NCI-H2107 treated with DMSO at 0.1 percent for 48 hours (cell line): ENCODE data around the gene RHOJ.
"Not testable (repeated sequence)": the region's sequence is repeated elsewhere in the genome, so short reads cannot be mapped to it uniquely, and the experiment has no call there.

Source experiments
- DNase-seq: peaks from one replicate; lab custom pipeline; 2025; ENCODE audit not compliant: unreplicated experiment; lab: John Stamatoyannopoulos, UW

RHOJ gene

DNA sequence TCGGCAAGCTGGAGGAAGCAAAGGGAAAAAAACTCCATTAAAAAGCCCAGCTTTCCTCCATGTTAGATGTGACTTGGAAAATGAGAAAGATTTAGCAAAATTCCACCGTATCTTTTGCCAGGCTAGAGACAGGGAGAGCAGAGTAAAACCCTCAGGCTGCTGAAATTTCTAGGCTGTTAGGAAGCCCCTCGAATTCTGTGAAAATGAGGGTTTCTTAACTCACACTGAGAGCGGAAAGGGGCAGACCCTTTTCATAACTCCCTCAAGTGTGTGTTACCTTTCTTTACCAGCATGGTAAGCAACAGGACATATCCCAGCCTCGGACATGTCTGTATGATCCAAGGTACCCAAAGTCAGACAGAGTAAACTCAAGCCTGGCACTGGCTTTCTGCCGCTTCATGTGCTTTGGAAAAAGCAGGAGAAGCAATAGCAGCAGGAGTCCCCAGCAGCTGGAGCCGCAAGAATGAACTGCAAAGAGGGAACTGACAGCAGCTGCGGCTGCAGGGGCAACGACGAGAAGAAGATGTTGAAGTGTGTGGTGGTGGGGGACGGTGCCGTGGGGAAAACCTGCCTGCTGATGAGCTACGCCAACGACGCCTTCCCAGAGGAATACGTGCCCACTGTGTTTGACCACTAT is at the start of gene RHOJ:
Gene RHOJ, plus strand, starts transcription at position 37 of the 637 bp plus-strand sequence. Its CDS starts 427 bp downstream, at position 464.
- peak; percentile 75 for DNase-seq

DNA sequence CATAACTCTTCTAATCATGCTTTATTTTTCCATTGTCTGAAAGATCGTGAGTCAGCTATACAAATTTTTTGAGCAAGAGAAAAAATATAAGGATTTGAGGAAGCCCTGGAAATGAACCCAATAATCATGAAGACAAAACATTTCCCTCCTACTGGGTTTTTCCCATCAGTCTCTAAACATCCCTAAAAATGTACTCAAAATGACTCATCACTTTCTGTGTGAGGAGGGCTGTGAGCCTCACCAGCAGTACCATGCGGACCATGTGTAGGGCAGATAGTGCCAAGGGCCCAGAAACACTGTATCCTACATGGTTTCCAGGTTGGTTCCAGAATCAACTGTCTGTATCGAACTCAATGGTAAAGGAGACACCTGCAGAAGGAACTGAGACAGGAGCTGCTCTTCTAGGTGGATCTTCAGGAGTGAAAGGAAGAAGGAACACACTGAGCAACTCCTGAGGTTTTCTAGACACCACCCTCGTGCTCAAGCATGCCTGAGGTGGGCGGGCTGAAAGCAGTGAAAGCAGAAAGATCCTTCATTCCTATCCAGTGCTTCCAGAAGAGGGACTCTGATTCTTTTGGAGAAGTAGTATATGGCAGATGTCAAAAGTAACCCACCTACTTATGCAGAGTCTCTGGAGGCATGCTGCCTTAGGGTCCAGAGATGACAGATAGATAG is 48.6 kb upstream of the RHOJ start:
- DNase-seq = no peak

DNA sequence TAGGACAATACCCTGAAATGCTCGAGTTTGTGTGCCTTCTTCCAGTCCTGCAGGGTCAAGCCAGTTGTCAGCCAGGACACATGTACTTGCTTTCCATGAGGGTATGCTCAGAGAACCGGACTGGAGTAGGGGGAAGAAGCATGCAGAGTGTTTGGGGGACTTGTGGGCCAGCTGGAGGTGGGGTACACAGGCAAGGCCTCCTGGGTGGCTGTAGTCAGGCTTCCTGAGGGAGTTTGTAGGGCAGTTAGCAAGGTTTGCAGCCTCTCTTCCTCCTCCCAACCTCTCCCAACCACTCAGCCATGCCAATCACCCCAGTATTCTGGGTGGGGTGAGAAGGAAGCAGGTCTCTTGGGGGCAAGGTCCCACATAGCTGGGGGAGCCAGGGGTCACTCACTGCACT is 47.0 kb upstream of the RHOJ start:
- DNase-seq = no peak

DNA sequence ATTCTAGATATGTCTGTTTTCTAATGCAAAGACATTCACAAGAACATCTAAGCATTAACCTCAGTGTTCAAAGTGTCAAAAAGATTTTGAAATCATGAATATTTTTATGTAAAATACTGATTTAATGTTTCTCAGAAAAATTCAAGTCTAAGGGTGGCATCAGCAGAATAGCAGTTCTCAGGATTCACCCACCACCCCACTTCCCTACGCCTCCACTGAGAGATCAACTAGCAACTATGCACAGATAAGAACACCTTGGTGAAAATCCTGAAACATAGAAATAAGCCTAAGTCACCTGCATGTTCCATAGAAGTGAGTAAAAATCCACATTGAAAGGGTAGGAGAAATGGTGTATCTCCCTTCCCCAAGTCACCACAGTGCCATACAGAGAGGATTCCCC is 40.9 kb upstream of the RHOJ start:
- DNase-seq = no peak

DNA sequence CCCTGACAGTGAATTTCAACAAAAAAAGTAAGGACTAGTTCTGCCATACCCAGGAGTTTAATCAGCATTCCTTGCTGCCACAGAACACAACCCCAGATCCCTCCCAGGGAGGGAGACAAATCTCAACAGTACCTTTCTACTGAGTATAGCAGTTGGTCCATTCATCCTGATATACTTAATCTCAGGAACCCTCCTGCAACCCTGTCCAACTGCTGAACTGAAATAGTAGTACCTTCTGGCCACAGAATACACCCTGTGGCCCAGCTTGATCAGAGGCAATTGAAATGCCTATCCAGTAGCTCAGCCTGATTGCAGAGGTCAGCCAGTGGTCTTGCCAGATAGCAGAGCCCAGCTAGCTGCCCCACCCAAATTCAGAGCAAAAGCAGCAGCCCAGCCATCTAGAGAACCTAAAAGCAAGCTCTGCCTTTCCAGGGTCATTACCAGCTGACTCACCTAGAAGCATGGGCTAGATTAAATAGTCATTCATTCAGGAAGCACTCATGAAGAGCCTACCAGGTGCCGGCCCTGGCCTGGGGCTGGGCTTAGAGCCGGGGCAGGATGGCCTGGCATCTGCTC is 40.0 kb upstream of the RHOJ start:
- DNase-seq = no peak

GRCh38 chr14:63165267-63165666 is 39.0 kb upstream of the RHOJ start:
- DNase-seq = not testable (repeated sequence)

GRCh38 chr14:63167044-63167443 is 37.2 kb upstream of the RHOJ start:
- no peak for DNase-seq

GRCh38 chr14:63174760-63175191 is 29.5 kb upstream of the RHOJ start:
- DNase-seq = peak; percentile 88

DNA sequence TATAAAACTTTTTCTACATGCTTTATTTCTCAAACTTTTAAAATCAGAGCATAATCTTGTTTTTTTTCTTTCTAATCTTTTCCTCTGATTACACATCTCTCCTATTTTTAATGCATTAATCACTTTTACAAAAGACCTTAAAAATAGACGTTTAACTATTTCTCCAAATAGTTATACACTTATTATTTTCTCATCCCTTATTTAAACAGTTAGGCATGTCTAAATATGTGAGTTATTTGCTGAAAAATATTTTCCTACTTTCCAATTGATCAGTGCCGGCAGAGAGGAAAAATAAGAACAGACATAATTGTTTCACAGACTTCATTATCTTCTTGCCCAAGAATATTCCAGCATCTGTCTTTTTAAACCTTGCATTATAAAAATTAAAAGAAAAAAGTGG is 28.7 kb upstream of the RHOJ start:
- no peak for DNase-seq

GRCh38 chr14:63178912-63179311 is 25.3 kb upstream of the RHOJ start:
- no peak for DNase-seq

GRCh38 chr14:63179383-63179782 is 24.9 kb upstream of the RHOJ start:
- DNase-seq = no peak

- DNase-seq = no peak
Measured at GRCh38 chr14:63180011-63180410, 24.2 kb upstream of the RHOJ start.

GRCh38 chr14:63182968-63183367 is 21.3 kb upstream of the RHOJ start:
- no peak for DNase-seq

- no peak for DNase-seq
Measured at GRCh38 chr14:63186453-63186852, 17.8 kb upstream of the RHOJ start.

DNA sequence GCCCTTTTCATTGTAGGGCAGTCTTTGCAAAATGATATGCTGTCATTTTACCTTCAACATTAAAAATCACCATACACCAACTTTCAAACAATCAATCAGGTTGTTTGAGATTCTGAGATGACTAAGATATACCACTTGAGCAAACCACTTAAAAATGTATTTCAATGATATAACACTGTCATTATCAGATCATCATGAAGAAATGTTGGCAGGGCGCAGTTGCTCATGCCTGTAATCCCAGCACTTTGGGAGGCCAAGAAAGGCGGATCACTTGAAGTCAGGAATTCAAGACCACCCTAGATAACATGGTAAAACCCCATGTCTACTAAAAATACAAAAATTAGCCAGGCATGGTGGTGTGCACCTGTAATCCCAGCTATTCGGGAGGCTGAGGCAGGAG is 13.0 kb upstream of the RHOJ start:
- DNase-seq = no peak

DNA sequence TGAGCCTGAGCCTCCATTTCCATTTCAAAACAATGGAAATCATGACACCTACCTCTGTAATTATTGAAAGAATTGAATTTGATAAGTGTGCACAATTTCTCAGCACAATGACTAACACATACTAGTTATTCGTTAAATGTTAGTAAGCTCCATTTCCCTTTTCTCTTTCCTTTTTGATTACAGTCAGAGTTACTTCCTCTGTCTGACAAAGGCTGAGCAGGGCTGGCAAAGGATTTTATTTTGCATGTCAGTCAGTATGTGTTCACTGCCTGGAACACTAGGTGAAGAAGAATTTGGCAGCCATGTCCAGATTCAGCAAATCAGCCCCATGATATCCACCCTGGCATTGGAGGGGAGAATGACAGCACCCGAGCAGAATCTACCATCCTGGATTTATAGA is 12.2 kb upstream of the RHOJ start:
- DNase-seq = no peak

DNA sequence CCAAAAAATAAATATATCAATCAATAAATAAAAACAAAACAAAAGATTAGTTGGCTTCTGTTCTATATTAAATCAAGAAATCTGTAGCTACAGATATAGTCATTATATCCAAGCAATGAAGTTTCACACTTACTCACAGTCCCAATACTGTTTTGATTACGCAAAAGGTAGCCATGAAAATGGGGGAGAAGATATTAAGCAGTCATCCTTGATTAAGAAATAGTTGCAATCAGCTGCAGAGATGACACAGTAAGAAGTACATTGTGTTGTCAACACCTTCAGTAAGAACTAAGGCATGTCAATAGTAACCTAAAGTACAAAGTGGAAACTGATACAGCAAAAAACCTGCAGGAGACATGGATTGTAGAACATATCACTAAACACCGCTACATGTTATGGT is 11.0 kb upstream of the RHOJ start:
- DNase-seq = no peak

GRCh38 chr14:63200035-63200740 is 4.1 kb upstream of the RHOJ start:
- no peak for DNase-seq

GRCh38 chr14:63200767-63201166 is 3.5 kb upstream of the RHOJ start:
- DNase-seq = no peak

DNA sequence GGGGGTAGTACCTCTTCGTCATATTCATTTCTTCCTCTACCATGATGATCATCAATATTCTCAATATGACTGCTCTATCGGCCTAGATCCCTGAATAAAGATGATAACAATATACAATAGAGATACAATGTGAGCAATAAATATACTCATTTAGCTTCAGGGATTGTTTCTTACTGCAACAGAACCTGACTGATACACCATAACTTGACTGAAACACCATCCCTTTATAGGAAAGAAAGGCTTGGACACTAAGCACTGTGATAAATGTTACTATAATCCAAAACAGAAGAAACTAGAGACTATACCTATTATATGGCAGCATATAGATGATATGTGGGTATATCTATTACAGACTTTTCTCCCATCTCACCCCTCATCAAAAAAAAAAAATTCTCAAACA is 1.2 kb upstream of the RHOJ start:
- no peak for DNase-seq

DNA sequence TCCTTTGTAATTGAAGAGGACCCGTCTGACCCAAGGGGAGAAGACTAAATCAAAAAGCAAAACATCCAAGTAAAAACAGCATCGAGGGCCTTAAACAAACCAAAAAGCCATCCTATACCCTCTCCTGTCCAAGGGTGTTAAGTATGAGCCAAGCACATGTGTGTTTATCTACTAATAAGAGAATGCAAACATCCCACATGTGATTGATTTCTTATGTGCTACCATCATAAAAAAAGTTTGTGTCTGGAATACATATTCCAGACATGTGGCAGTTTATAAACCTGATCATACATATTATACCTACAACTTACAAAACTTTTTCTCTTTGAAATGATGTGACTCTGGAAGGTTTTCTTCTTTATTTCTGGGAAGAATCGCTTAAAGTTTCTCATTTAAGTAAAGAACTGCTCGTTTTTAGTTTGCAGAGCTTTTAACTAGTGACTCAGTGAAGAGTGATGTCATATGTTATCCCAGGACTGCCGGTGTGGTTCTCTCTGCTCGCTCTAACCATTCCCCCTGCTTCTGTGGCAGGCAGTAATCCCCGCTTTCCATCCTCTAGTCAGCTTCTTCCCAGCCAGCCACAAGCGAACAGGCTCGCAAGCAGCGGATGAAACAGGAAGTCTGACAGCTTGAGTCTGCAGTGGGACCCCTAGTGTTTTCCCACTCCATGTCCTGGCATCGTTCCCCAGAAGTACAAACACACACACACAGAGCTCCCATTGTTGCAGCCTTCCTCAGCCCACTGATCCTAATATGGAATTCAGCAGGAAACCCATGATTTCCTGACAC is 431 bp upstream of the RHOJ start:
- peak; percentile 95 for DNase-seq
